Osteocyte (in vitro differentiated cells): Measurements from ENCODE around the gene C1orf198. TPM values are rescaled to one million over a fixed set of nuclear protein-coding genes. Genes with fewer than 3 reads are reported as not detected.

Experiments
- DNase-seq: peaks from one replicate; pipeline ENCODE4 v3.0.0; 2021; ENCODE audit warnings: mixed read lengths; ENCODE audit not compliant: unreplicated experiment; ENCODE audit errors: extremely low spot score
- H3K27ac Mint-ChIP-seq: one replicate; pipeline ENCODE4 v1.8.0; 2021; ENCODE audit warnings: mild to moderate bottlenecking, mixed read lengths; ENCODE audit not compliant: unreplicated experiment
- H3K27me3 Mint-ChIP-seq: one replicate; pipeline ENCODE4 v1.8.0; 2021; ENCODE audit warnings: mixed read lengths; ENCODE audit not compliant: unreplicated experiment
- H3K36me3 Mint-ChIP-seq: one replicate; pipeline ENCODE4 v1.8.0; 2021; ENCODE audit warnings: mixed read lengths; ENCODE audit not compliant: unreplicated experiment
- H3K4me1 Mint-ChIP-seq: one replicate; pipeline ENCODE4 v1.8.0; 2021; ENCODE audit warnings: mixed read lengths; ENCODE audit not compliant: unreplicated experiment
- H3K4me3 Mint-ChIP-seq: one replicate; pipeline ENCODE4 v1.8.0; 2021; ENCODE audit warnings: mild to moderate bottlenecking, moderate library complexity, mixed read lengths; ENCODE audit not compliant: unreplicated experiment
- H3K9me3 Mint-ChIP-seq: one replicate; pipeline ENCODE4 v1.8.0; 2021; ENCODE audit warnings: mixed read lengths; ENCODE audit not compliant: unreplicated experiment
- total RNA-seq: library from RNA; stranded (reverse); gene quantifications from 2 replicates; pipeline ENCODE4 v1.2.1, GENCODE V29; 2021
- TF ChIP-seq, protein P1 (sequence below): fragments of 200-600 bp; sonication (generic); IDR thresholded peaks from 2 replicates; pipeline ENCODE4 v1.5.0; 2021; ENCODE audit warnings: antibody characterized with exemption, mild to moderate bottlenecking, moderate library complexity

The C1orf198 gene
- total RNA-seq, 1 donor from 2014 or later: 281 TPM

DNA sequence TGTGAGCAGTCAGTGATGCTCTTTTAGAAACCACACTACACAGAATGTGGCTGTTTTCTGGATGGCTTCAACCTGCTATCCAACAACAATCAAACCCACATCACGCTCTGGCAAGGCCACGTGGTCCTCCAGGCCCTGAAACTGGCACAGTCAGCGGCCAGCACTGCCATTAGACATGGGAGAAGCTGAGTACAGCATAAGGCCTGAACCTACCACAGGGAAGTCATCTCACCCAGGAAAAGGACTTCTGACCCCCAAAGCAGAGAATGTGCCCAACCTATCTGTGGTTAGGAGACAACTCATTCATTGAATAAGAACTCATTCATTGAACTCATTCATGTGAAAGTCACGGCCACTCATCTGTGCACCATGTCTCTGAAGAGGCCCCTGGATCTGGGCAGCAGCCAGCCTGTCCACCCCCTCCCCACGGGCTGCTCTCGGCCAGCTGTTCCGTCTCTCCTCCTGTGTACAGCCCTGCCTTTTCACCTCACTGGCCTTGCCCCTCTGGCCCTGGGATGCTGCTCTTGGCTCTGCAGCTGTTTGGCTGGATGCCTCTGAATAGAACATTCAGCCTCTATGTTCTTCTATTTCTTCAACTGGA, 41.1 kb downstream of the C1orf198 start:
- Mint-ChIP-seq H3K27me3 (no peaks in the 10 kb centered on the region), H3K27ac (peak overlapping the region; percentile 62), H3K9me3 (no peaks in the 10 kb centered on the region), H3K4me3 (no peak overlapping the region), H3K36me3 (peaks cover 2% of the 10 kb centered on the region), H3K4me1 (peaks cover 64% of the 10 kb centered on the region)
- TF ChIP-seq, protein P1, sequence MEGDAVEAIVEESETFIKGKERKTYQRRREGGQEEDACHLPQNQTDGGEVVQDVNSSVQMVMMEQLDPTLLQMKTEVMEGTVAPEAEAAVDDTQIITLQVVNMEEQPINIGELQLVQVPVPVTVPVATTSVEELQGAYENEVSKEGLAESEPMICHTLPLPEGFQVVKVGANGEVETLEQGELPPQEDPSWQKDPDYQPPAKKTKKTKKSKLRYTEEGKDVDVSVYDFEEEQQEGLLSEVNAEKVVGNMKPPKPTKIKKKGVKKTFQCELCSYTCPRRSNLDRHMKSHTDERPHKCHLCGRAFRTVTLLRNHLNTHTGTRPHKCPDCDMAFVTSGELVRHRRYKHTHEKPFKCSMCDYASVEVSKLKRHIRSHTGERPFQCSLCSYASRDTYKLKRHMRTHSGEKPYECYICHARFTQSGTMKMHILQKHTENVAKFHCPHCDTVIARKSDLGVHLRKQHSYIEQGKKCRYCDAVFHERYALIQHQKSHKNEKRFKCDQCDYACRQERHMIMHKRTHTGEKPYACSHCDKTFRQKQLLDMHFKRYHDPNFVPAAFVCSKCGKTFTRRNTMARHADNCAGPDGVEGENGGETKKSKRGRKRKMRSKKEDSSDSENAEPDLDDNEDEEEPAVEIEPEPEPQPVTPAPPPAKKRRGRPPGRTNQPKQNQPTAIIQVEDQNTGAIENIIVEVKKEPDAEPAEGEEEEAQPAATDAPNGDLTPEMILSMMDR: no peak
- peak; percentile 72 for DNase-seq

DNA sequence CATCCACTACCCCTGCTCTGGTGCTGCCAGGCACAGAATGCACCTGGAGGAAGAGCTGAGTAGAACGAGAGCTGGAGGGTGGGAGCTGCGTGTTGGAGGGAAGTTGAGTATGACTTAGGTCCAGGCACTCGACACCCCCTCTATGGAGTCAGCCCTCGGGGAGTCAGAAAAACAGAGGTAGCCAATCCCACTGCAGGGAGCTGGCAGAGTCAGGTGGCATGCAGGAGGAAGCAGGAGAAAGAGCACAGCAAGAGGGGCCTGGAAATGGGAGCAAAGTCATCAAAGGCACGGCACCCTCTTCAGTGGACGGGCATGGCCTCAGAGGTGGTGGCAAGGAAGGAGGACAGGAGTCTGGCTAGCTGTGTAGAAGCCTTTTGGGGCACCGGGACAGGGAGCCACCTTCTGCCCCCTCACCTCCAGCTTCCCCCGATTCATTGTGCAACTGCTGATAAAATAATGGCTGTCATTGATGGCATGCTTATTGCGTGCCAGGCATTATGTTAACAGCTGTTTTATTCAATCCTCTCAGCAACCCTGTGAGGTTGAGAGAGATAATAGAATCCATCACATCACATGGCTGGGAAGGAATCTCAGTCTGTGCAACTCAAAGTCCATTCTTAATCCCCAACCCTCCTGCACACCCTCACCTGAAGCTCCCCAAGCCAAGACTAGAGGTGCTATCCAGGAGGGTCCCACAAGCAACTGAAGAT, 42.0 kb downstream of the C1orf198 start:
- no peak overlapping the region for H3K4me3 Mint-ChIP-seq
- H3K9me3 Mint-ChIP-seq: no peaks in the 10 kb centered on the region
- no peaks in the 10 kb centered on the region for H3K36me3 Mint-ChIP-seq
- TF ChIP-seq, protein P1: no peak
- H3K27me3 Mint-ChIP-seq: no peaks in the 10 kb centered on the region
- peaks cover 67% of the 10 kb centered on the region for H3K4me1 Mint-ChIP-seq
- DNase-seq: peak; percentile 32
- H3K27ac Mint-ChIP-seq: peak overlapping the region; percentile 85

DNA sequence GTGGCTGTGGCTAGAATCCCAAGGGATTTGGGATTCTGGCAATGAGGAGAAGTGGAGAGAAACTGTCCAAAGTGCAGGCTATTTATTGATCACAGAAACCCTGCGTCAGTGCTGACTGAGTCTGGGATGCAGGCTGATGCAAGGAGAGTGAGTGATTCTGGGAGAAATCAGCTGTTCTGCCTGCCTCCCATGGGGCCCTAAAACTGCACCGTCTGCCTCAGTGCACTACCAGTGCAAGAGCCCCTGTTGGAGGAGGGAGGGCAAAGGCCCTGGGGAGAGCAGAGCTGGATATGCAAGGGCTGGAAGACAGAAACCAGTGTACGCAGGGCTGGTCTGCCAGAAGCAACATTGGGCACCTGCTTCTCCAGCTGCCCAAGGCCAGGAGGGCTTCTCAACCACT, 42.6 kb downstream of the C1orf198 start:
- TF ChIP-seq, protein P1: no peak
- Mint-ChIP-seq H3K4me3 (no peak overlapping the region), H3K36me3 (no peaks in the 10 kb centered on the region), H3K4me1 (peaks cover 71% of the 10 kb centered on the region), H3K27ac (peak overlapping the region; percentile 85), H3K27me3 (no peaks in the 10 kb centered on the region), H3K9me3 (no peaks in the 10 kb centered on the region)
- peak; percentile 76 for DNase-seq

DNA sequence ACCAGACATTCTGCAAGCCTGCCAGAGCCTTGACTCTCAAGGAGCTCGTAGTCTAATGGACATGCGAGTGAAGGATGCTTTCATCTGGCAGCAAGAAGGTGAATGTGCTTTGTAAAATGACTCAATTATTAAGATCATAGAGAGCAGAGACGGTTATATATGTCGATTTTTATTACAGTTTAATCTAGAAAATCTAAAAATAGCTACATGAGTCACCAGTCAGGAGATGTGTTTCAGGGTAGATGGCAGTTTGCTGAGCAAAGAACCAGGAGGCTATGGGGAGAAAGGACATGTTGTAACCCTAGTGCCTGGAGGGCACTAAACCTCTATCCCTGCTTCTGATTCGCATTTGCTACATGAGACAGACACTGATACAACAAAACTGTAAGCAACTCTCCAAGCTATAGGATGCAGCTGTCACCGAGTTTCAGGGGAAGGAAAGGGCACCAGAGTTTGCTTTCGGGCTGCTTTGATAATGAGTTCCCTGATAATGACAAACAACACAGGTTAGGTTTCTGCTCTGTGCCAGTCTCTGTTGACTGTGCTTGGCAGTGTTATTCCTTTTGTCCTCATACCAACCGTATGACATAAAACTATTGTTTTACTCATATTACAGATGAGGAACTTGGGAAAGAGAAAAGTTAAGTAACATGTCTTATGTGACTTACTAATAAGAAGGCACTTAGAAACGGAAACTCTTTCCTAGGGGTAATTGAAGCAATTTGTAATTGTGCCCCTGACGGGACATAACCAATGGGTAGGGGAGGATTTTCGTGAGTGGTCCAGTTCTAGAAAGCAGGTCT, 43.2 kb downstream of the C1orf198 start:
- DNase-seq: peak; percentile 60
- H3K27me3 Mint-ChIP-seq: no peaks in the 10 kb centered on the region
- peaks cover 69% of the 10 kb centered on the region for H3K4me1 Mint-ChIP-seq
- H3K27ac Mint-ChIP-seq: peak overlapping the region; percentile 85
- TF ChIP-seq, protein P1: no peak
- H3K9me3 Mint-ChIP-seq: no peaks in the 10 kb centered on the region
- H3K4me3 Mint-ChIP-seq: no peak overlapping the region
- H3K36me3 Mint-ChIP-seq: no peaks in the 10 kb centered on the region

DNA sequence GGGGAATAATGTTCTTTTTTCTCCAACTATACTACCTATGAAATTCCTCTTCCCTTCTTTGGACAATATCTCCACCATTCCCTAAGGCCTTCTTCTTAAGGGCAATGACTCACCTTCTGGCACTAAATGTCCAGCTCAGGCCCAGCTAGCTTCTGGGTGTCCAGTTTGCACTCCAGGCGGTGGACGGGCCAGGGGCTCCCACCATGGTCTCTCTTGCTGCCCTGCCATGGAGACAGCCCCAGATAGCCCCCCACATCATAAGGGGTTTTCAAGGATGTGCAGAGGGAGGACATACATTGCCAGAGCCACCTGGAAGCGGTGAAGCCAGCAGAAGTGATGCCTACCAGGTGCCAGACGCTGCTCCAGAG, 43.8 kb downstream of the C1orf198 start:
- no peaks in the 10 kb centered on the region for H3K27me3 Mint-ChIP-seq
- peaks cover 69% of the 10 kb centered on the region for H3K4me1 Mint-ChIP-seq
- H3K27ac Mint-ChIP-seq: peak overlapping the region; percentile 85
- no peaks in the 10 kb centered on the region for H3K9me3 Mint-ChIP-seq
- H3K4me3 Mint-ChIP-seq: no peak overlapping the region
- TF ChIP-seq, protein P1: no peak
- DNase-seq: peak; percentile 60
- H3K36me3 Mint-ChIP-seq: no peaks in the 10 kb centered on the region
